Stimulated activated CD4-positive, alpha-beta T cell treated with anti-CD3 and anti-CD28 coated beads, Interleukin-1b, Interleukin-23, amount 100 ng/mL, for 48 hours (primary cell): Measurements from ENCODE around the gene SLC39A11.
"Not testable (repeated sequence)": the region's sequence is repeated elsewhere in the genome, so short reads cannot be mapped to it uniquely, and the experiment has no call there.

Experiments used
- DNase-seq: peaks from one replicate; pipeline ENCODE4 v3.0.0-alpha.2; 2020

SLC39A11 gene

GRCh38 chr17:72940496-72940895, 152.0 kb downstream of the SLC39A11 start:
- no peak for DNase-seq

- no peak for DNase-seq
Observed at GRCh38 chr17:72938482-72938881, 154.0 kb downstream of the SLC39A11 start.

GRCh38 chr17:72937707-72938106, 154.8 kb downstream of the SLC39A11 start:
- DNase-seq: no peak

DNA sequence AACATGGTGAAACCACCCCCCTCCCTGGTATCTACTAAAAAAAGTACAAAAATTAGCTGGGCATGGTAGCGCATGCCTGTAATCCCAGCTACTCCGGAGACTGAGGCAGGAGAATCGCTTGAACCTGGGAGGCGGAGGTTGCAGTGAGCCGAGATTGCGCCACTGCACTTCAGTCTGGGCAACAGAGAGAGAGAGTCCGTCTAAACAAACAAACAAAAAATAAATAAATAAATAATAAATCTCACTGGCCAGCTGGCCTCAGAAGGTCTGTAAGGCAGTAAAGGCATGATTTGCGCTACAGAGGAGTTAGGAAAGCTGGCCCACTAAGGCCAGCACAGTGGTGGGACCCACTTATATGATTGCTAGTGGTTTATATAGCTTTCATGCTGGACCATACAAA, 155.2 kb downstream of the SLC39A11 start:
- DNase-seq: not testable (repeated sequence)

DNA sequence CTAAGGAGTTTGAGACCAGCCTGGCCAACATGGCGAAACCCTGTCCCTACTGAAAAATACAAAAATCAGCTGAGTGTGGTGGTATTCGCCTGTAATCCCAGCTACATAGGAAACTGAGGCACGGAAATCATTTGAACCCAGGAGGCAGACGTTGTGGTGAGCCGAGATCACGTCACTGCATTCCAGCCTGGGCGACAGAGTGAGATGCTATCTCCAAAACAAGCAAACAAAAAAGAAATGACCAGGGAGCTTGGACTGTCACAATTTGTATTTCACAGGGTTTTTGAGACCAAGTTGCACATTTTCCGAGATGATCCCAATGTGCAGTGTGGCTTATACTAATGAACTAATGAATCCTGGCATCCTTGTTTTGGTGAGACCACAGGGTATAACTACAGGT, 156.5 kb downstream of the SLC39A11 start:
- DNase-seq: no peak

- no peak for DNase-seq
Observed at GRCh38 chr17:72934927-72935326, 157.6 kb downstream of the SLC39A11 start.

DNA sequence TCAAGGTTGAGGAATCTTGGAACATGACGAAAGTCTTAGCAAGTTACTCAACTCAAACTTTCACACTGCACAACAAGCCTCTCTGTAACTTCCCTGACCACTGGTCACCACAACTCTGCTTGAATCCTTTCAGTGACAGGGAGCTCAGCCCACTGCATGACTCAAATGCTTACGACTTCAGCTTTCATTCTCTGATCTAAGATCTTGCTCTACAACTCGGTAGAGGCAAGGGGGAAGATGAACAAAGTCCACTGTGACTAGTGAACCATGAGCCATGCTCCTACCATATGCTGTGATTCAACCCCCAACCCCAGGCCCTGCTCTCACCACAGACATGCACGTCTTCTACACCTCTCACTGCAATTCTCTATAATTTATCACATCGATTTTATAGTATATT, 160.9 kb downstream of the SLC39A11 start:
- peak; percentile 3 for DNase-seq

DNA sequence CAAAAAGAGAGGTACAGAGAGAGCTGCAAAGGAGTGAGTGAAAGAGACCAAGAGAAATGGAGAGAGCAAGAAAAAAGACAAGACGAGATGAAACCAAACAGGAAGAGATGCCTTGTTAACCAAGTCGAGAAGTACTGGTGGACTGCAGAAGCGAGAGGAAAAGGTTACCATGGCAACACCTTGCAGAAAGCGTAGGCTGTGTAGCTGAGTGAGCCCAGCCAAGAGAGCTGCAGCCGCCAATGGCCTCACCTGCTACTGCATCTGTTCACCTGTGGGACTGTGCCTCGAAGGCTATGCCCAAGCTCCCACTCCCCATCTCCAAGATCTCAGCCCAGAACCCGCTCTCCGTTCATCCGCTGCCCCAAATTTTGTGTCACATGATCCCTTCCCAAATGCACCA, 161.3 kb downstream of the SLC39A11 start:
- DNase-seq: no peak

DNA sequence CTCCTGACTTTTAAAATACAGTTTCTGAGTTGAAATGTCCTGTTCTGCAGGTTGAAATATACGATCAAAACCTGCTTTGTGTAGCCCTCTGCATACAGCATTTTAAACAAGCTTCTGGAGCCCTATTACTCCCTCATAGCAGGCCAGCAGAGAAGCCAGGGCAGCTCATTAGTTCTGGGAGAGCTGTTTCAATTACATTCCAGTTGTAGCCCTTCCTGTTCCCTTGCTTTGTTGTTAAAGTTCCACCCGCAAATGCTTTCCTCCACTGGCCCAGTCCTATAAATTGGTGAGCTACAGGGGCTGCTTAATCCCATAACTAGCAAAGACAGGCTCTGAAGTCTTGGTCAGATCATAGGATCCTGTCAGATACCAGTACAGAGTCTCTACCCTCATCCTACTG, 162.5 kb downstream of the SLC39A11 start:
- no peak for DNase-seq

DNA sequence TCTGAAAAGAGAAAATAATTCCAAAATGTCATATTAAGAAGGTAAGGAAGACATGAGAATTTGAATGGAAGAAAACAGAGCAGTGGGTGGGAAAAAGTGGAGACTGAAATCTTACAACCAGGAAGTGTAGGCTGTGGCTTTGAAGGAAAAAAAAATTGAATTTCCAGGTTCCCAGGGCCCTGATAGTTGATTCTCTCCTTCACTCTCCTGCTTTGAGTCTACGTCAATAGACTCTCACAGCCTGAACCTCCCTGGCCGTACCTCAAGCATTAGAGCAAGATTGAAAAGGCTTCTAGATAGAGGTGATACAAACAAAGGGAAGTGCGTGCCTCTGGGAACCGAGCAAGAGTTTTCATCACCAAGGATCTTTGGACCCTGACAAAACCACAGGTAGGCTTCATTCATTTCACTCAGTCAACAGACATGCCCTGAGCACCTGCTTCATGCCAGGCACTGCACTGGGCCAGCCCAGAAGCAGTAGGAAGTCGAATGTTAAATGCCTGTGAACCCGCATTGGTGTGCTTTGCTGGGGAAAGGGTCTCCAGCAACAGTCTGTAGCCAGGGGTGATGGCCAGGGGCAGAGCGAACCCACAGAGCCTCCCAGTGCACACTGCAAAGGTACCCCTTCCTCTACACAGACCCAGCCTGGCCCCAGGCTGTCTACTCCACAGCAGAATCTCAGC, 163.9 kb downstream of the SLC39A11 start:
- no peak for DNase-seq

DNA sequence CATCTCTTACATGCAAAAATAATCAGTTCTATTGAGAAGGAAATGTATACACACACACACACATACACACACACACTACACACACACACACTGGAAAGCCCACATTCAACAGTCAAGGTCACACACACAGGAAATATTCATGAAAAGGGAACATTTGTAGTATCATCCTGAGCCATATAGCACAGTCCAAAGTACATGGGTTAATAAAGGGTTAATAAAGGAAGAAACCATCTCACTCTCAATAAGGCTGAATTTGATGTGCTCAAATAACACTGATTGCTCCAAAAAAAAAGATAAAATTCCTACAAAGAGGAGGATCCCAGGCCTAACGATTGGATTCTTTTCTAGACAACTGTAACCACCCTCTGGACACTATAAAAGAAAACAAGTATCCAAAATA, 164.7 kb downstream of the SLC39A11 start:
- DNase-seq: no peak

DNA sequence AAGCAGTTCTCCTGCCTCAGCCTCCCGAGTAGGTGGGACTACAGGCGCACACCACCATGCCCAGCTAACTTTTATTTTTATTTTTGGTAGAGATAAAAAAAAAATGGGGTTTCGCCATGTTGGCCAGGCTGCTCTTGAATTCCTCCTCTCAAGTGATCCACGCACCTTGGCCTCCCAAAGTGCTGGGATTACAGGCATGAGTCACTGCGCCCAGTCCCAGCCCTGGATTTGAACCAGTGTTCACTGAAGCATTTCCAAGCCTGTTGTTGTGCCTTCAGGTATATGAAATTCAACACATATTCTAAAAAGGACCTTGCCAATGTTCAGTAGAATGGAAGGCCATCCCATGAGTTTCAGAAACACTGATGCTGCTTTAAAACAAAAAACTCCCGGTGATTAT, 165.3 kb downstream of the SLC39A11 start:
- no peak for DNase-seq

GRCh38 chr17:72926171-72926570, 166.3 kb downstream of the SLC39A11 start:
- DNase-seq: no peak

GRCh38 chr17:72924196-72924595, 168.3 kb downstream of the SLC39A11 start:
- DNase-seq: no peak

GRCh38 chr17:72922219-72922618, 170.3 kb downstream of the SLC39A11 start:
- DNase-seq: no peak

DNA sequence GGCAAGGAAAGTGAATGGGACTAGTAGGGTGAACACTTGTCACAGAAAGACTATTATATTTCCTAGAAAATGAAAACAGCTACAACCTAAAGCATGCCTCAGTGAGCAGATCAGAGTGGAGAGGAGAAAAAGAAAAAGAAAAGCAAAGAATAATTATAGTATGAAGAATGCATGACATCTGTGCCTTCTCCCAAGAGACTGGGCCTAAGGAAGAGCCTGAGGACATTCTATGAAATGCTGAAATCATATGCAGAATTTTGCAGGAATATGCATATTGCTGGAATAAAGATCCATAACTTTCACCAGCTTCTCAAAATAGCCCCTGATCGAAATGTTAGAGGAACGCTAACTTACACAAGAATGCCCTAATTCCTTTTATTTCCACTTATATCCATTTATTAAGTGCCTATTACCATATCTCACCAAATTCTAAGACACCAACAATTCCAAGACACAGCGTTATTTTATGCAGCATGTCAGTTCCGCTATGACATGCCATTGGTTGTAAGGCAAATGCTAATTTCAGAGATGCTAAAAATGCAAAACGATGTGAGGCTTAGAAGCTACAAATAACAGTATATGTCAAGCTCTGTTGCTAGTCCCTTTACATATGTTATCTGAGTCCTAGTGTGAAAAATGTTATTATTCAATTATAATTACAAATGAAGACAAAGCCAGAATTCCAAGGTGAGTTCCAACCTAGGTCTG, 171.0 kb downstream of the SLC39A11 start:
- DNase-seq: no peak

DNA sequence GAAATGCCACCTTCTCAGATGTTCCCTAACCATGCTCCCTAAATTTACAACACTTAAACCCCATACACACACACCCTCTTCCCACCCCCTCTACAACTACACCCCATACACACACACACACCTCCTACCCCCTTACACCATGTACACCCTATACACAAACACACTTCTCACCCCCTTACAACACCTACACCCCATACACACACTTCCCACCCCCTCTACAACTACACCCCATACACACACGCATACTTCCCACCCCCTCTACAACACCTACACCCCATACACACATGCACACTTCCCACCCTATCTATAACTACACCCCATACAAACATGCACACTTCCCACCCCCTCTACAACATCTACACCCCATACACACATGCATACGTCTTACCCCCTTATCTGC, 172.0 kb downstream of the SLC39A11 start:
- DNase-seq: no peak

- no peak for DNase-seq
Observed at GRCh38 chr17:72916991-72917390, 175.5 kb downstream of the SLC39A11 start.

DNA sequence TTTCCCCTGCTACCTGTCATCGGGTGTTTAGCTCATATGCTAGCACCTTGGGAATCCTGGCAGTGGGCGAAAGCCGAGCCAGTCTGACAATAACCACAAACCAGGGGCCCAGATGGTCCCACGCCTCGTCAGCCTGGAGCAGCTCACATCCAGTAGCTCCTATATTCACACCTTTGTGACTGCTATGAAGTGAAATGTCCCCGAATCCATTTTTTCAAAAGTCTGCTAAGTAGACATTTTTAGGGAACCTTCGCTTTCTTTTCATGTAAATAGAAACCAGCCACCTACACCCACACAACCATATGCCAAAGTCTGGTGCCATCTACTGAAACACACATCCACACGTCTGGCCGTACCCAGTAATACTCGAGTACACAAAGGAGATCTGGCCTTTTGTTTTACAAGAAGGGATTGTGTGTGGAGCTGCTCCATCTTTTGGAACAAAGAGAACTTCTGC, 176.8 kb downstream of the SLC39A11 start:
- no peak for DNase-seq

DNA sequence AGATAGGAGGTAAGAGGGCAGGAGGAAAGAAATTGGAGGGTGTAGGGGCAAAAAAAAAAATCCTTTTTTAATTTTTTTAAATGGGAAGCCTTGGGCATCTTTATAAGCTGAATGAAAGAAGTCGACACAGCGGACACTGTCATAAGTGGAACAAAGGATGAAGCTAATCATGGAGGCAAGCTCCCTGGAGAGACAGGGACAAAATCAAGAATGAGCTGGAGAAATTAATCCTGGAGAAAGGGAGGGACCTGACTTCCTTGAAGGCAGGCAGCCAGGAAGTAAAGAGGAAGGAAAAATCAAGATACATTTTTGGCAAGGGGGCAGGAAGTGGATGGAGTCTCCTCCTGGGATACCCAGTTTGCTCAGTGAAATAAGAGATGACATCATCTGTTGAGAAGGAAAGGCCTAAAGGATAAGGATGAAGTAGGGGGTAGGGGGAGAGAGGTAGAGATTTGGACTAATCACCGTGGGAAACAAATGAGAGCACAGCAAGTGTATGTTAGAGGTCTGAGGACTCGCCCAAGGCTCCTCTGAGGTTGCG, 179.3 kb downstream of the SLC39A11 start:
- no peak for DNase-seq

DNA sequence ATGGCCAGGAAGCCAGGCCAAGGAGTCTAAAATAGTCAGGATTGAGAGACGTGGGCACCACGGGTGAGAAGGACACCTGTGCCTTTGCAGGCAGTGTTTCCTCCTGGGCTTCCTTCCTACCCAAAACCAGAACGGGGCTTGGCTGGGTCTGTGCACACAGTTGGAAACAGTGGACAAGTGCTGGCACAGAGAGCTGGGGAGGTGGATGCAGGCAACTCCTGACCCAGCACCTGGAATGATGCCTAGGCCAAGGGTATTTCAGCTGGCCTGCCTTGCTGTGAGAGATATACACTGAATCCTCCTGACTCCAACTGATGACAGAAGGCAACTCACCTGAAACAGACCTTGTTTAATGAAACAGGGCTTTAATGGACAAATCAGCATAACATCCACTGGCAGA, 186.2 kb downstream of the SLC39A11 start:
- DNase-seq: no peak

- DNase-seq: no peak
Observed at GRCh38 chr17:72903522-72903921, 189.0 kb downstream of the SLC39A11 start.

- no peak for DNase-seq
Observed at GRCh38 chr17:72901657-72902056, 190.8 kb downstream of the SLC39A11 start.

GRCh38 chr17:72901083-72901482, 191.4 kb downstream of the SLC39A11 start:
- no peak for DNase-seq

GRCh38 chr17:72900654-72900971, 191.9 kb downstream of the SLC39A11 start:
- no peak for DNase-seq
